GM18951 (cell line): ENCODE data around the gene SMYD3.
"Not testable (repeated sequence)": the region's sequence is repeated elsewhere in the genome, so short reads cannot be mapped to it uniquely, and the experiment has no call there.

Experiments used
- POLR2A ChIP-seq: IDR thresholded peaks from 4 replicates; pipeline ENCODE4 v1.6.1; 2011; ENCODE audit warnings: mild to moderate bottlenecking; ENCODE audit not compliant: insufficient read length, insufficient read depth; ENCODE audit errors: extremely low read depth
- in situ Hi-C: fragments of 300-500 bp; cut with MboI; formaldehyde crosslinking; loops from one replicate; pipeline ENCODE4 v1.12.0; 2022; ENCODE audit warnings: low sequenced_read_pairs, mixed read lengths, inconsistent platforms; ENCODE audit not compliant: unreplicated experiment

The SMYD3 gene

GRCh38 chr1:245748240-245748639 lies 758.8 kb downstream of the SMYD3 start:
- TF ChIP-seq POLR2A: no peak

GRCh38 chr1:245742896-245743295 lies 764.2 kb downstream of the SMYD3 start:
- TF ChIP-seq POLR2A: no peak
- in situ Hi-C loops: no loop called here

More at GRCh38 chr1:245748240-245748639, 758.8 kb downstream of the SMYD3 start:
- in situ Hi-C loops: no loop called here

GRCh38 chr1:245740336-245740735 lies 766.7 kb downstream of the SMYD3 start:
- in situ Hi-C loops: not testable (repeated sequence)

GRCh38 chr1:245730801-245731200 lies 776.3 kb downstream of the SMYD3 start:
- no peak for TF ChIP-seq POLR2A
- in situ Hi-C loops: no loop called here

GRCh38 chr1:245728035-245728434 lies 779.0 kb downstream of the SMYD3 start:
- in situ Hi-C loops: not testable (repeated sequence)

- in situ Hi-C loops: no loop called here
- no peak for TF ChIP-seq POLR2A
These were observed 785.6 kb downstream of the SMYD3 start for GRCh38 chr1:245721488-245721887.

GRCh38 chr1:245718951-245719350 lies 788.1 kb downstream of the SMYD3 start:
- in situ Hi-C loops: no loop called here
- TF ChIP-seq POLR2A: no peak

- in situ Hi-C loops: no loop called here
- no peak for TF ChIP-seq POLR2A
These were observed 789.0 kb downstream of the SMYD3 start for GRCh38 chr1:245718123-245718522.

- TF ChIP-seq POLR2A: no peak
- in situ Hi-C loops: no loop called here
These were observed 789.5 kb downstream of the SMYD3 start for GRCh38 chr1:245717611-245718010.

- in situ Hi-C loops: no loop called here
- TF ChIP-seq POLR2A: no peak
These were observed 790.5 kb downstream of the SMYD3 start for GRCh38 chr1:245716561-245716960.

- TF ChIP-seq POLR2A: no peak
- in situ Hi-C loops: no loop called here
These were observed 791.1 kb downstream of the SMYD3 start for GRCh38 chr1:245715970-245716369.

GRCh38 chr1:245715291-245715701 lies 791.8 kb downstream of the SMYD3 start:
- in situ Hi-C loops: no loop called here
- TF ChIP-seq POLR2A: no peak

GRCh38 chr1:245714027-245714426 lies 793.1 kb downstream of the SMYD3 start:
- in situ Hi-C loops: not testable (repeated sequence)

- no peak for TF ChIP-seq POLR2A
- in situ Hi-C loops: no loop called here
These were observed 795.8 kb downstream of the SMYD3 start for GRCh38 chr1:245710961-245711903.

- in situ Hi-C loops: no loop called here
- TF ChIP-seq POLR2A: no peak
These were observed 799.1 kb downstream of the SMYD3 start for GRCh38 chr1:245707941-245708340.

- in situ Hi-C loops: no loop called here
- TF ChIP-seq POLR2A: no peak
These were observed 802.3 kb downstream of the SMYD3 start for GRCh38 chr1:245704765-245705164.
